Osteoblast (primary cell): Measurements from ENCODE around the gene C1RL. TPM values are rescaled to one million over a fixed set of nuclear protein-coding genes. Genes with fewer than 3 reads are reported as not detected.

Experiments used
- DNase-seq: peaks from one replicate; pipeline ENCODE4 v3.0.0; 2011; ENCODE audit warnings: low spot score, mixed read lengths; ENCODE audit not compliant: insufficient read length; ENCODE audit errors: missing footprints
- H2AFZ ChIP-seq: 2 replicates; pipeline ENCODE4 v1.6.0; 2011; ENCODE audit warnings: mild to moderate bottlenecking, low read length
- H3K27ac ChIP-seq: 2 replicates; pipeline ENCODE4 v1.5.1; 2011; ENCODE audit warnings: mild to moderate bottlenecking, low read depth, low read length, moderate library complexity
- H3K27me3 ChIP-seq: 2 replicates; pipeline ENCODE4 v1.6.0; 2012; ENCODE audit warnings: mild to moderate bottlenecking, control low read depth, inconsistent platforms, low read length, moderate library complexity; ENCODE audit not compliant: insufficient read depth
- H3K36me3 ChIP-seq: 2 replicates; pipeline ENCODE4 v1.5.1; 2011; ENCODE audit warnings: mild to moderate bottlenecking, low read length, control low read depth, moderate library complexity; ENCODE audit not compliant: insufficient read depth
- H3K4me1 ChIP-seq: 2 replicates; pipeline ENCODE4 v1.5.1; 2011; ENCODE audit warnings: mild to moderate bottlenecking, low read length, control low read depth, moderate library complexity; ENCODE audit not compliant: insufficient read depth
- H3K4me2 ChIP-seq: 2 replicates; pipeline ENCODE4 v1.6.0; 2011; ENCODE audit warnings: mild to moderate bottlenecking, low read length; ENCODE audit not compliant: insufficient read depth
- H3K4me3 ChIP-seq: fragments of 200-600 bp; sonication (generic); 3 replicates; pipeline ENCODE4 v1.5.1; 2012; ENCODE audit warnings: mild to moderate bottlenecking, low read length, inconsistent platforms; ENCODE audit not compliant: insufficient read depth
- H3K79me2 ChIP-seq: 2 replicates; pipeline ENCODE4 v1.6.0; 2012; ENCODE audit warnings: mild to moderate bottlenecking, low read length, control low read depth, inconsistent platforms; ENCODE audit not compliant: insufficient read depth
- H3K9me3 ChIP-seq: 2 replicates; pipeline ENCODE4 v1.5.1; 2011; ENCODE audit warnings: low read depth, low read length, control low read depth
- H4K20me1 ChIP-seq: 2 replicates; pipeline ENCODE4 v1.6.0; 2012; ENCODE audit warnings: mild to moderate bottlenecking, low read length, control low read depth; ENCODE audit not compliant: insufficient read depth
- CTCF ChIP-seq: IDR thresholded peaks from 2 replicates; pipeline ENCODE4 v1.5.1; 2011; ENCODE audit warnings: mild to moderate bottlenecking, low read depth, low read length, moderate library complexity; ENCODE audit errors: extremely low read depth
- total RNA-seq: library from RNA; depleted of rRNA; stranded (reverse); fragments of >200 nt; gene quantifications from 2 replicates; pipeline ENCODE4 v1.2.3, GENCODE V29; 2012

The C1RL gene
- total RNA-seq, 1 donor: 63.7 TPM

DNA sequence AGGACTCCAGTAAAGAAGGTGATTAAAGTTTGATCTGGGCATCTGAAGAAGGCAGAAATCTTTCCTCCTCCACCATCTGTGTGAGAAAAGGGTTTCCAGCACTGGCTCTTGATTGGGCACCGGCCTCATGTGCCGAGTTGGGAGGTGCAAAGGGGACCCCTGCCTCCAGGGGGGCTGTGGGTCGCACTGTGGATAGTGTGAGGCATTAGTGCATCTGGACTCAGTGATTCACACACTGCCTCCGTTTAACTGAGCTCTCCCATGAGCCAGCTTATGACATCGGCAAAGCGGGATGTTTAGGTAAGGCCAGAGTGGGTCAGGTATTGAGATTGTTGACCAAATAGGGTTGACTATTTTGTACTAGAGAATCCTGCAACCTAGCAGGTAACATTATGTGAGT is 39.6 kb downstream of the C1RL start:
- Histone ChIP-seq H3K4me3 (no peak overlapping the region), H3K9me3 (no peaks in the 10 kb centered on the region), H2AFZ (no peak overlapping the region), H3K4me1 (peaks cover 17% of the 10 kb centered on the region), H3K27ac (no peak overlapping the region), H3K36me3 (peaks cover 15% of the 10 kb centered on the region), H3K27me3 (no peaks in the 10 kb centered on the region), H3K4me2 (no peak overlapping the region), H4K20me1 (no peaks in the 10 kb centered on the region), H3K79me2 (no peaks in the 10 kb centered on the region)
- no peak for TF ChIP-seq CTCF
- DNase-seq: no peak

GRCh38 chr12:7068994-7069346 is 40.0 kb downstream of the C1RL start:
- DNase-seq: no peak
- no peaks in the 10 kb centered on the region for H3K9me3 ChIP-seq
- H3K4me2 ChIP-seq: peak overlapping the region; percentile 2
- H3K4me1 ChIP-seq: peaks cover 21% of the 10 kb centered on the region
- H3K4me3 ChIP-seq: no peak overlapping the region
- no peaks in the 10 kb centered on the region for H3K27me3 ChIP-seq
- H3K36me3 ChIP-seq: peaks cover 15% of the 10 kb centered on the region
- no peaks in the 10 kb centered on the region for H3K79me2 ChIP-seq
- H3K27ac ChIP-seq: no peak overlapping the region
- H2AFZ ChIP-seq: no peak overlapping the region
- no peaks in the 10 kb centered on the region for H4K20me1 ChIP-seq
- no peak for TF ChIP-seq CTCF

DNA sequence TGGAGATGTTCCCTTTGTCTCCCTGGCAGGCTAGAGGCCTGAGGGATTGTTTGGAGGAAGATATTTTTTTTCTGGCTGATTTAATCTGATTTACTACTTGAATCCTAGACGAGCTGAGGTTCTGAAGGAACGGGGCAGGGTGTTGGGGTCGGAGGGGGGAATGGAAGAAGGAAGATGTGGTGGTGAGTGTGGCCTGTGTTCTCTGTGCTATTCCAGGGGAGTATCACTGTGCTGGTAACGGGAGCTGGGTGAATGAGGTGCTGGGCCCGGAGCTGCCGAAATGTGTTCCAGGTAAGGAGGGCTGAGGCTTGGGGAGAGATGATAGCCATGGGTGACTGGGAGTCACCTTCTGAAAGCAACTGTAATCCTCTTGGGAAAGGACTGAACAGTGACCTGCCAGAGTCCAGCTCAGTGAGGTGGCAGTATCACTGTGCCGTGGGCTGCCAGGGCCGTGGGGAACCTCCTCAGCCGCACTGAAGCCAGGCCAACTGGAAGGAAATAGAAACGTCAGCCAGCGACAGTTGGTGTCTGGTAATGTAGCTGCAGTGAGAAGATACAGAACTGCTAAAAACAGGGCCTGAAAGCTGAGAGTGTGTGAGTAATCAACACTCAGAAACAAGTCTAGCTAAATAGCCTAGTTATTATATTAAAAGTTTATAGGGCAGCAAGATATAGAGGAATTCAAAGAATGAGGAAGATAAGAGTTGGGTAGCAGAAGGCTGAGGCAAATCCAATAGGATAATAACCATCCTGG is 40.6 kb downstream of the C1RL start:
- H3K9me3 ChIP-seq: no peaks in the 10 kb centered on the region
- no peak overlapping the region for H3K4me3 ChIP-seq
- no peak overlapping the region for H3K27ac ChIP-seq
- no peaks in the 10 kb centered on the region for H3K27me3 ChIP-seq
- DNase-seq: no peak
- H4K20me1 ChIP-seq: no peaks in the 10 kb centered on the region
- TF ChIP-seq CTCF: no peak
- no peak overlapping the region for H2AFZ ChIP-seq
- peak overlapping the region; percentile 2 for H3K4me2 ChIP-seq
- peaks cover 15% of the 10 kb centered on the region for H3K36me3 ChIP-seq
- H3K79me2 ChIP-seq: no peaks in the 10 kb centered on the region
- H3K4me1 ChIP-seq: peaks cover 23% of the 10 kb centered on the region

DNA sequence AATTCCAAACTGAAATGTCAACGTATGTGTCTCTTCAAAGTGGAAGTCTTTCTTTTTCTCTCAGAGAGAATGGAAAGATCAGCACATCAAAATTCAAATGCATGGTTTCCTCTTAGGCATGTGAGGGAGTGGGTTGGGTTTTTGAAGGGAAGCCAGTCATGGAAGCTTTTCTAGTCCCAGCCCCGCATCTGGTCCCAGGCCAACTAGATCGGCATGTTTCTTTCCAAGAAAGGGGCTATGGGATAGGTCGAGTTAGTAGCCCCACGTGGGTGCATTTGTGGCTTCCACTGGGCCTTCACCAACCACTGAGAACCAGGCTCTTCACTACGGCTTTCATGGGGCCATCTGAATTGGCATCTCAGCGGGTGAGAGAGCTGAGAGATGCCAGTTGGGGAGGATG is 41.9 kb downstream of the C1RL start:
- Histone ChIP-seq H3K27me3 (no peaks in the 10 kb centered on the region), H3K4me2 (no peak overlapping the region), H3K4me3 (no peak overlapping the region), H2AFZ (no peak overlapping the region), H3K9me3 (no peaks in the 10 kb centered on the region), H3K27ac (no peak overlapping the region), H3K36me3 (peaks cover 15% of the 10 kb centered on the region), H4K20me1 (no peaks in the 10 kb centered on the region), H3K79me2 (no peaks in the 10 kb centered on the region), H3K4me1 (peaks cover 23% of the 10 kb centered on the region)
- no peak for DNase-seq
- no peak for TF ChIP-seq CTCF
